ENCODE data around the gene EPN3.
A peak's percentile ranks its signal among the peaks of the same experiment; 100 is the strongest.

EPN3 gene

DNA sequence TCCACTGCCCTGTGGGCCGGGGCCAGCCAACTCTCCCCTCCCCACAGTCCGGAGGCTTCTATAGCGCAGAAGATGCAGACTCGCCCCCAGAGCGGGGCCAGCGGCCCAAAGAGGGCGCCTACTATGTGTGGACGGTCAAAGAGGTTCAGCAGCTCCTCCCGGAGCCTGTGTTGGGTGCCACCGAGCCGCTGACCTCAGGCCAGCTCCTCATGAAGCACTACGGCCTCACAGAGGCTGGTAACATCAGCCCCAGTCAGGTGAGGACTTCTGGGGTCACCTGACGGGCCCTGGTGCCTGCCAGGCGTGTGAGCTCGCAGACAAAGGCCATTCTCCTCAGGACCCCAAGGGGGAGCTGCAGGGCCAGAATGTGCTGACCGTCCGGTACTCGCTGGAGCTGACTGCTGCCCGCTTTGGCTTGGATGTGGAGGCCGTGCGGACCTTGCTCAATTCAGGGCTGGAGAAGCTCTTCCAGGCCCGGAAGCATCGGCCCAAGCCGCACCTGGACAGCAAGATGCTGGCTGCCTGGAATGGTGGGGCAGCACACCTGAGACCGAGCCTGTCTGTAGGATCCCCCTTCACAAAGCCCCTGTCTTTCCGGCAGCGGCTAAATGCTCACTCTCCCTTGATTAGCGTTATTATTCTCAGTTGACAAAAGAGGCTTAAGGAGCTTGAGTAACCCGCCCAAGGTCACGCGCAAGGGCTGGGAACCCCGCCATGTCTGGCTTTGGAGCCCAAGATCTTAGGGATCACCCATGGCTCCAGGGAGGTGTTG, 18.3 kb downstream of the EPN3 start:
- H3K27ac ChIP-seq, result peak overlapping the region; percentile 17
- peaks cover 2% of the 10 kb centered on the region for H3K79me2 ChIP-seq
- H3K27me3 ChIP-seq (ENCODE audit: control insufficient read depth, insufficient read depth, low read length), result no peaks in the 10 kb centered on the region
- no peak overlapping the region for H3K9ac ChIP-seq
- TF ChIP-seq, protein P1, sequence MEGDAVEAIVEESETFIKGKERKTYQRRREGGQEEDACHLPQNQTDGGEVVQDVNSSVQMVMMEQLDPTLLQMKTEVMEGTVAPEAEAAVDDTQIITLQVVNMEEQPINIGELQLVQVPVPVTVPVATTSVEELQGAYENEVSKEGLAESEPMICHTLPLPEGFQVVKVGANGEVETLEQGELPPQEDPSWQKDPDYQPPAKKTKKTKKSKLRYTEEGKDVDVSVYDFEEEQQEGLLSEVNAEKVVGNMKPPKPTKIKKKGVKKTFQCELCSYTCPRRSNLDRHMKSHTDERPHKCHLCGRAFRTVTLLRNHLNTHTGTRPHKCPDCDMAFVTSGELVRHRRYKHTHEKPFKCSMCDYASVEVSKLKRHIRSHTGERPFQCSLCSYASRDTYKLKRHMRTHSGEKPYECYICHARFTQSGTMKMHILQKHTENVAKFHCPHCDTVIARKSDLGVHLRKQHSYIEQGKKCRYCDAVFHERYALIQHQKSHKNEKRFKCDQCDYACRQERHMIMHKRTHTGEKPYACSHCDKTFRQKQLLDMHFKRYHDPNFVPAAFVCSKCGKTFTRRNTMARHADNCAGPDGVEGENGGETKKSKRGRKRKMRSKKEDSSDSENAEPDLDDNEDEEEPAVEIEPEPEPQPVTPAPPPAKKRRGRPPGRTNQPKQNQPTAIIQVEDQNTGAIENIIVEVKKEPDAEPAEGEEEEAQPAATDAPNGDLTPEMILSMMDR (IDR thresholded peaks at IDR 0.05), result peak; percentile 89
- no peak overlapping the region for H2AFZ ChIP-seq
- peak overlapping the region; percentile 24 for H3K4me2 ChIP-seq (ENCODE audit: low read length)
- no peak overlapping the region for H3K4me3 ChIP-seq (ENCODE audit: low read depth, low read length)
- H3K4me1 ChIP-seq, result peaks cover 22% of the 10 kb centered on the region
- H3K9me3 ChIP-seq (ENCODE audit: control insufficient read depth, low read length), result no peaks in the 10 kb centered on the region
- H3K36me3 ChIP-seq (ENCODE audit: control insufficient read depth, insufficient read depth, low read length), result no peaks in the 10 kb centered on the region

GRCh38 chr17:50551433-50551815, 18.9 kb downstream of the EPN3 start:
- TF ChIP-seq, protein P1 (IDR thresholded peaks at IDR 0.05), result no peak
- Histone ChIP-seq H3K4me1 (peaks cover 19% of the 10 kb centered on the region), H3K9ac (no peak overlapping the region)

GRCh38 chr17:50551884-50552283, 19.3 kb downstream of the EPN3 start:
- Histone ChIP-seq H2AFZ (no peak overlapping the region), H3K9ac (no peak overlapping the region), H3K4me3 (ENCODE audit: low read depth, low read length) (no peak overlapping the region), H3K27me3 (ENCODE audit: control insufficient read depth, insufficient read depth, low read length) (no peaks in the 10 kb centered on the region), H3K79me2 (no peaks in the 10 kb centered on the region), H3K4me2 (ENCODE audit: low read length) (no peak overlapping the region), H3K9me3 (ENCODE audit: control insufficient read depth, low read length) (no peaks in the 10 kb centered on the region), H3K27ac (no peak overlapping the region), H3K36me3 (ENCODE audit: control insufficient read depth, insufficient read depth, low read length) (no peaks in the 10 kb centered on the region), H3K4me1 (peaks cover 16% of the 10 kb centered on the region)
- TF ChIP-seq, protein P1 (IDR thresholded peaks at IDR 0.05), result no peak

More at GRCh38 chr17:50551433-50551815, 18.9 kb downstream of the EPN3 start:
- Histone ChIP-seq H3K79me2 (no peaks in the 10 kb centered on the region), H3K36me3 (ENCODE audit: control insufficient read depth, insufficient read depth, low read length) (no peaks in the 10 kb centered on the region), H3K4me2 (ENCODE audit: low read length) (no peak overlapping the region), H3K4me3 (ENCODE audit: low read depth, low read length) (no peak overlapping the region), H3K27ac (no peak overlapping the region), H2AFZ (no peak overlapping the region), H3K9me3 (ENCODE audit: control insufficient read depth, low read length) (no peaks in the 10 kb centered on the region), H3K27me3 (ENCODE audit: control insufficient read depth, insufficient read depth, low read length) (no peaks in the 10 kb centered on the region)

DNA sequence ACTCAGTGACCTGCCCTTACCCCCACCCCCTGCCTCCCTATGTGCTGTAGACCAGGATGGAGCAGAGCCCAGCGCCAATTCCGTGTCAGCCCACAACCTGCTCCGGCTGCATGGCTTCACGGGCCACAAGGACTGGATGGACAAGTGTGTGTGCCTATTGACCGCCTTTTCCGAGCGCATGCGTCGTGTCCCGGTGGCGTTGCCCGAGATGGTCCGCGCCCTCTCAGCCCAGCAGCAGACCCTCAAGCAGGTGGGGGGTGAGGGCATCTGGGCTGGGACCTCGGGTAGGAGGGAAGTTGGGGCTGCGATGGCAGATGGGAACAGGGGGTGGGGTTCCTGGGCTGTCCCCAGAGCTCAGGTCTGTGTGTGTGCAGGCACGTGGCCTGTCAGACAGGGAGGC, 21.7 kb downstream of the EPN3 start:
- Histone ChIP-seq H2AFZ (no peak overlapping the region), H3K27ac (no peak overlapping the region), H3K4me2 (ENCODE audit: low read length) (no peak overlapping the region), H3K79me2 (no peaks in the 10 kb centered on the region), H3K9me3 (ENCODE audit: control insufficient read depth, low read length) (no peaks in the 10 kb centered on the region), H3K27me3 (ENCODE audit: control insufficient read depth, insufficient read depth, low read length) (no peaks in the 10 kb centered on the region), H3K4me1 (peaks cover 11% of the 10 kb centered on the region), H3K36me3 (ENCODE audit: control insufficient read depth, insufficient read depth, low read length) (no peaks in the 10 kb centered on the region), H3K4me3 (ENCODE audit: low read depth, low read length) (no peak overlapping the region), H3K9ac (no peak overlapping the region)
- TF ChIP-seq, protein P1 (IDR thresholded peaks at IDR 0.05), result no peak

GRCh38 chr17:50556803-50557202, 24.3 kb downstream of the EPN3 start:
- Histone ChIP-seq H3K4me2 (ENCODE audit: low read length) (no peak overlapping the region), H3K27ac (no peak overlapping the region), H3K36me3 (ENCODE audit: control insufficient read depth, insufficient read depth, low read length) (no peaks in the 10 kb centered on the region), H3K79me2 (no peaks in the 10 kb centered on the region), H3K9ac (no peak overlapping the region), H3K4me3 (ENCODE audit: low read depth, low read length) (no peak overlapping the region), H2AFZ (no peak overlapping the region), H3K27me3 (ENCODE audit: control insufficient read depth, insufficient read depth, low read length) (peaks cover 6% of the 10 kb centered on the region), H3K4me1 (peaks cover 13% of the 10 kb centered on the region), H3K9me3 (ENCODE audit: control insufficient read depth, low read length) (no peaks in the 10 kb centered on the region)
- TF ChIP-seq, protein P1 (IDR thresholded peaks at IDR 0.05), result no peak

Measured in parathyroid adenoma (tissue), 2 donors.